Measurements from ENCODE around the gene CBX4.

Gene CBX4

GRCh38 chr17:79812353-79813258 lies 26.6 kb downstream of the CBX4 start:
- TF ChIP-seq POLR2AphosphoS5 (IDR thresholded peaks at IDR 0.05; ENCODE audit: low read depth, low read length) (no peak), REST (IDR thresholded peaks at IDR 0.05; ENCODE audit: insufficient read depth in 1 of 2, low read depth in 2 of 2, low read length in 2 of 2) (no peak), TAF1 (IDR thresholded peaks at IDR 0.05; ENCODE audit: borderline replicate concordance, insufficient read depth, low read length) (no peak), SIN3A (IDR thresholded peaks at IDR 0.05; ENCODE audit: borderline replicate concordance, insufficient read depth, low read length) (no peak), FOXP2 (optimal IDR thresholded peaks at IDR 0.05; ENCODE audit: borderline replicate concordance, extremely low read depth, extremely low read length, insufficient read depth) (no peak)

GRCh38 chr17:79811868-79812352 lies 27.3 kb downstream of the CBX4 start:
- no peak for TF ChIP-seq FOXP2 (optimal IDR thresholded peaks at IDR 0.05; ENCODE audit: borderline replicate concordance, extremely low read depth, extremely low read length, insufficient read depth)
- no peak for TF ChIP-seq TAF1 (IDR thresholded peaks at IDR 0.05; ENCODE audit: borderline replicate concordance, insufficient read depth, low read length)
- TF ChIP-seq SIN3A (IDR thresholded peaks at IDR 0.05; ENCODE audit: borderline replicate concordance, insufficient read depth, low read length), result no peak
- TF ChIP-seq POLR2AphosphoS5 (IDR thresholded peaks at IDR 0.05; ENCODE audit: low read depth, low read length), result no peak
- no peak for TF ChIP-seq REST (IDR thresholded peaks at IDR 0.05; ENCODE audit: insufficient read depth in 1 of 2, low read depth in 2 of 2, low read length in 2 of 2)

GRCh38 chr17:79811011-79811867 lies 28.0 kb downstream of the CBX4 start:
- TF ChIP-seq TAF1 (IDR thresholded peaks at IDR 0.05; ENCODE audit: borderline replicate concordance, insufficient read depth, low read length) (no peak), FOXP2 (optimal IDR thresholded peaks at IDR 0.05; ENCODE audit: borderline replicate concordance, extremely low read depth, extremely low read length, insufficient read depth) (no peak), POLR2AphosphoS5 (IDR thresholded peaks at IDR 0.05; ENCODE audit: low read depth, low read length) (no peak)

- TF ChIP-seq FOXP2 (optimal IDR thresholded peaks at IDR 0.05; ENCODE audit: borderline replicate concordance, extremely low read depth, extremely low read length, insufficient read depth) (peak; percentile 67), REST (IDR thresholded peaks at IDR 0.05; ENCODE audit: insufficient read depth in 1 of 2, low read depth in 2 of 2, low read length in 2 of 2) (no peak)
These were observed 28.9 kb downstream of the CBX4 start for GRCh38 chr17:79810130-79811010.
